ENCODE measurements around the gene BNIP3. TPM values are rescaled to one million over a fixed set of nuclear protein-coding genes. Genes with fewer than 3 reads are reported as not detected.

The BNIP3 gene
- total and polyA plus RNA-seq, 2 of the 13 experiments (the other 11 are each of a cell fraction or from before 2014, with no cell fraction given), result 73.7 to 223 TPM

GRCh38 chr10:131998050-131998844 lies 16.5 kb upstream of the BNIP3 start (continued):
- TF ChIP-seq ZNF33B (CRISPR knock-in tag; IDR thresholded peaks at IDR 0.05) (no peak), ZSCAN29 (CRISPR knock-in tag; conservative IDR thresholded peaks at IDR 0.05) (peak; percentile 68; the same call in 1 of the 2 replicates), TMF1 (CRISPR knock-in tag; IDR thresholded peaks at IDR 0.05; ENCODE audit: low read depth) (no peak), ZNF468 (CRISPR knock-in tag; IDR thresholded peaks at IDR 0.05) (0 out of 2 replicates have a peak, but pooled peaks have one; percentile 47), ZBTB25 (CRISPR knock-in tag; IDR thresholded peaks at IDR 0.05) (0 out of 2 replicates have a peak, but pooled peaks have one; percentile 0), WIZ (CRISPR knock-in tag; IDR thresholded peaks at IDR 0.05) (0 out of 2 replicates have a peak, but pooled peaks have one; percentile 3), ZNF256 (CRISPR knock-in tag; conservative IDR thresholded peaks at IDR 0.05) (no peak; the same call in 1 of the 2 replicates), HOXA3 (CRISPR knock-in tag; IDR thresholded peaks at IDR 0.05) (no peak), MAF1 (CRISPR knock-in tag; IDR thresholded peaks at IDR 0.05; ENCODE audit: borderline replicate concordance) (no peak), BCLAF1 (IDR thresholded peaks at IDR 0.05) (no peak), FOXM1 (CRISPR knock-in tag; IDR thresholded peaks at IDR 0.05) (no peak), HNF4A (CRISPR knock-in tag; IDR thresholded peaks at IDR 0.05) (no peak)

Data from HepG2 (cell line).